ENCODE measurements around the gene PXMP2.
"Not testable (repeated sequence)": the region's sequence is repeated elsewhere in the genome, so short reads cannot be mapped to it uniquely, and the experiment has no call there.

Gene PXMP2

DNA sequence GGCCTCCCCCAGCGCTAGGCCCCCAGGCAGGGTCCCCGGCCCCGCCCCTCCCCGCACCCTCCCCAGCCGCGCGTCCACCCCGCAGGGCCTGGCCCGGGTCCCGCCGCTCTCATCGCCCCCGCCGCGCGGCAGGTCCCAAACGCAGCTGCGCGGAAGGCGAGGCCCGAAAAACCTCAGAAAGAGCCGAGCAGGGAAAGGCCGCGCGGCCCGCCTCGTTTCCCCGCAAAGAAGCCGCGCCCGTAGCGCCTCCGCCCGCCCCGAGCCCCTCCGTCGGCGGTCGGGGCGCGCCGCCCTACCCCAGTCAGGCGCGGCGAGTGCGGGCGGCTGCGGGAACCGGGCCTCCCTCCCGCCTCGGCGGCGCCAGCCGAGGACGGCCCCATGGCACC, 569 bp upstream of the PXMP2 start:
- H3F3A ChIP-seq (ENCODE audit: insufficient read depth, low read length) = peaks cover 4% of the 10 kb centered on the region; the same call in 1 of the 2 replicates
- H3K4me1 ChIP-seq (ENCODE audit: insufficient read depth, low read length, severe bottlenecking) = peaks cover 22% of the 10 kb centered on the region
- H2AFZ ChIP-seq (ENCODE audit: low read length) = no peak overlapping the region
- TF ChIP-seq, protein P1, sequence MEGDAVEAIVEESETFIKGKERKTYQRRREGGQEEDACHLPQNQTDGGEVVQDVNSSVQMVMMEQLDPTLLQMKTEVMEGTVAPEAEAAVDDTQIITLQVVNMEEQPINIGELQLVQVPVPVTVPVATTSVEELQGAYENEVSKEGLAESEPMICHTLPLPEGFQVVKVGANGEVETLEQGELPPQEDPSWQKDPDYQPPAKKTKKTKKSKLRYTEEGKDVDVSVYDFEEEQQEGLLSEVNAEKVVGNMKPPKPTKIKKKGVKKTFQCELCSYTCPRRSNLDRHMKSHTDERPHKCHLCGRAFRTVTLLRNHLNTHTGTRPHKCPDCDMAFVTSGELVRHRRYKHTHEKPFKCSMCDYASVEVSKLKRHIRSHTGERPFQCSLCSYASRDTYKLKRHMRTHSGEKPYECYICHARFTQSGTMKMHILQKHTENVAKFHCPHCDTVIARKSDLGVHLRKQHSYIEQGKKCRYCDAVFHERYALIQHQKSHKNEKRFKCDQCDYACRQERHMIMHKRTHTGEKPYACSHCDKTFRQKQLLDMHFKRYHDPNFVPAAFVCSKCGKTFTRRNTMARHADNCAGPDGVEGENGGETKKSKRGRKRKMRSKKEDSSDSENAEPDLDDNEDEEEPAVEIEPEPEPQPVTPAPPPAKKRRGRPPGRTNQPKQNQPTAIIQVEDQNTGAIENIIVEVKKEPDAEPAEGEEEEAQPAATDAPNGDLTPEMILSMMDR (IDR thresholded peaks at IDR 0.05; ENCODE audit: low read length) = no peak
- no peak for TF ChIP-seq EZH2 (IDR thresholded peaks at IDR 0.05; ENCODE audit: borderline replicate concordance, low read length)
- no peaks in the 10 kb centered on the region for H4K20me1 ChIP-seq (ENCODE audit: insufficient read depth, low read length)
- H3K4me3 ChIP-seq (ENCODE audit: low read depth, low read length, poor library complexity, severe bottlenecking) = peak overlapping the region; percentile 97
- H3K27ac ChIP-seq (ENCODE audit: low read depth, low read length, poor library complexity, severe bottlenecking) = peak overlapping the region; percentile 18
- peaks cover 35% of the 10 kb centered on the region for H3K79me2 ChIP-seq (ENCODE audit: insufficient read depth, low read length)
- no peaks in the 10 kb centered on the region for H3K9me2 ChIP-seq (ENCODE audit: low read depth, low read length)
- peak overlapping the region; percentile 56 for H3K4me2 ChIP-seq (ENCODE audit: low read length)
- peak overlapping the region; percentile 97 for H3K9ac ChIP-seq (ENCODE audit: low read length)
- H3K36me3 ChIP-seq (ENCODE audit: insufficient read depth, low read length) = peaks cover 41% of the 10 kb centered on the region
- H3K9me3 ChIP-seq (ENCODE audit: low read length) = no peaks in the 10 kb centered on the region
- H3K27me3 ChIP-seq (ENCODE audit: insufficient read depth, low read length) = no peaks in the 10 kb centered on the region

DNA sequence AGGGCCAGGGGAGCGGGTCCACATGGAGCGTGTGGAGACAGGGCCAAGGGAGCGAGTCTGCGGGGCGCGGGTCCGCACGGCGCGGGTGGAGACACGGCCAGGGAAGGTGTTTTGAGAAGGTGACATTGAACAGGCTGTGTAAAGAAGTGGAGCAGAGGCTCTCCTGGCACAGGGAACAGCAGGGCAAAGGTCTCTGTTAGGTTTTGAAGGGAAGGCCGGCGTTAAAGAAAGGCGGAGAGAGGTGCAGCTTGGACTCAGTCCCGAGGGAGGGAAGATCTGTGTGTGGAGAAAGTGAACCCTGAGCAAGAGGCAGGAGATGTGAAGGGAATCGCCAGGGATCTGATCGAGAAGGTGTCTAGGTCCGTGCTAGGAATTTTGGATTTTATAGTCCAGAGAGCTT, 1.8 kb downstream of the PXMP2 start:
- Histone ChIP-seq H3K36me3 (ENCODE audit: insufficient read depth, low read length) (peaks cover 32% of the 10 kb centered on the region), H3K9ac (ENCODE audit: low read length) (no peak overlapping the region; the same call in 1 of the 2 replicates), H3F3A (ENCODE audit: insufficient read depth, low read length) (peaks cover 4% of the 10 kb centered on the region; the same call in 1 of the 2 replicates), H3K9me2 (ENCODE audit: low read depth, low read length) (no peaks in the 10 kb centered on the region), H2AFZ (ENCODE audit: low read length) (no peak overlapping the region), H3K4me1 (ENCODE audit: insufficient read depth, low read length, severe bottlenecking) (peaks cover 22% of the 10 kb centered on the region), H3K79me2 (ENCODE audit: insufficient read depth, low read length) (peaks cover 17% of the 10 kb centered on the region), H3K27ac (ENCODE audit: low read depth, low read length, poor library complexity, severe bottlenecking) (no peak overlapping the region), H4K20me1 (ENCODE audit: insufficient read depth, low read length) (no peaks in the 10 kb centered on the region), H3K9me3 (ENCODE audit: low read length) (no peaks in the 10 kb centered on the region), H3K4me2 (ENCODE audit: low read length) (peak overlapping the region; percentile 51), H3K4me3 (ENCODE audit: low read depth, low read length, poor library complexity, severe bottlenecking) (peak overlapping the region; percentile 46), H3K27me3 (ENCODE audit: insufficient read depth, low read length) (no peaks in the 10 kb centered on the region)
- TF ChIP-seq, protein P1 (IDR thresholded peaks at IDR 0.05; ENCODE audit: low read length) = no peak
- no peak for TF ChIP-seq EZH2 (IDR thresholded peaks at IDR 0.05; ENCODE audit: borderline replicate concordance, low read length)

DNA sequence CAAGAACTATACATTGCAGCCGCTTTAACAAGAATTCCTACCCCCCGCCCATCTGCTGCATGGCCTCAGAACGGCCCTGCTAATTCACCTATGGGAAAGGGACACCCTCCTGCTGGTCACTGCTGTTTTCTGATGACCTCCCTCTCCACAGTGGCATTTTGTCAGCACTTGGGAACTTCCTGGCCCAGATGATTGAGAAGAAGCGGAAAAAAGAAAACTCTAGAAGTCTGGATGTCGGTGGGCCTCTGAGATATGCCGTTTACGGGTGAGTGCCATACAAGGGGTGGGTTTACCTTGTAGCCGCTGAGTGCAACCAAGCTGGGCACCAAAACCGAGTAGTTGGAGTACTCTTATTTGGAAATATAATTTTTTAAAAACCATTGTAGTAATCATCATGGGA, 2.7 kb downstream of the PXMP2 start:
- peaks cover 4% of the 10 kb centered on the region; the same call in 1 of the 2 replicates for H3F3A ChIP-seq (ENCODE audit: insufficient read depth, low read length)
- H3K9ac ChIP-seq (ENCODE audit: low read length) = no peak overlapping the region
- H3K4me3 ChIP-seq (ENCODE audit: low read depth, low read length, poor library complexity, severe bottlenecking) = no peak overlapping the region
- H2AFZ ChIP-seq (ENCODE audit: low read length) = no peak overlapping the region
- H4K20me1 ChIP-seq (ENCODE audit: insufficient read depth, low read length) = no peaks in the 10 kb centered on the region
- peaks cover 32% of the 10 kb centered on the region for H3K36me3 ChIP-seq (ENCODE audit: insufficient read depth, low read length)
- H3K9me2 ChIP-seq (ENCODE audit: low read depth, low read length) = no peaks in the 10 kb centered on the region
- no peaks in the 10 kb centered on the region for H3K27me3 ChIP-seq (ENCODE audit: insufficient read depth, low read length)
- TF ChIP-seq EZH2 (IDR thresholded peaks at IDR 0.05; ENCODE audit: borderline replicate concordance, low read length) = no peak
- TF ChIP-seq, protein P1 (IDR thresholded peaks at IDR 0.05; ENCODE audit: low read length) = no peak
- peaks cover 15% of the 10 kb centered on the region for H3K79me2 ChIP-seq (ENCODE audit: insufficient read depth, low read length)
- H3K27ac ChIP-seq (ENCODE audit: low read depth, low read length, poor library complexity, severe bottlenecking) = no peak overlapping the region
- peaks cover 20% of the 10 kb centered on the region for H3K4me1 ChIP-seq (ENCODE audit: insufficient read depth, low read length, severe bottlenecking)
- no peaks in the 10 kb centered on the region for H3K9me3 ChIP-seq (ENCODE audit: low read length)
- no peak overlapping the region for H3K4me2 ChIP-seq (ENCODE audit: low read length)

DNA sequence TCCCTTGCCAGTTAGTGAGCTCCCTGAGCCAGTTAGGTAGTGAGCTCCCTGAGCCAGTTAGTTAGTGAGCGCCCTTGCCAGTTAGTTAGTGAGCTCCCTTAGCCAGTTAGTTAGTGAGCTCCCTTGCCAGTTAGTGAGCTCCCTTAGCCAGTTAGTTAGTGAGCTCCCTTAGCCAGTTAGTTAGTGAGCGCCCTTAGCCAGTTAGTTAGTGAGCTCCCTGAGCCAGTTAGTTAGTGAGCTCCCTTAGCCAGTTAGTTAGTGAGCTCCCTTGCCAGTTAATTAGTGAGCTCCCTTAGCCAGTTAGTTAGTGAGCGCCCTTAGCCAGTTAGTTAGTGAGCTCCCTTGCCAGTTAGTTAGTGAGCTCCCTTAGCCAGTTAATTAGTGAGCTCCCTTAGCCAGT, 4.6 kb downstream of the PXMP2 start:
- not testable (repeated sequence) for H3K9me2 ChIP-seq (ENCODE audit: low read depth, low read length); H3K4me1 ChIP-seq (ENCODE audit: insufficient read depth, low read length, severe bottlenecking); H2AFZ ChIP-seq (ENCODE audit: low read length); H3K4me3 ChIP-seq (ENCODE audit: low read depth, low read length, poor library complexity, severe bottlenecking); H3K27me3 ChIP-seq (ENCODE audit: insufficient read depth, low read length); H3K27ac ChIP-seq (ENCODE audit: low read depth, low read length, poor library complexity, severe bottlenecking); H3F3A ChIP-seq (ENCODE audit: insufficient read depth, low read length); H4K20me1 ChIP-seq (ENCODE audit: insufficient read depth, low read length); H3K79me2 ChIP-seq (ENCODE audit: insufficient read depth, low read length); H3K9ac ChIP-seq (ENCODE audit: low read length); H3K9me3 ChIP-seq (ENCODE audit: low read length); H3K4me2 ChIP-seq (ENCODE audit: low read length)
- H3K36me3 ChIP-seq (ENCODE audit: insufficient read depth, low read length) = peaks cover 45% of the 10 kb centered on the region

DNA sequence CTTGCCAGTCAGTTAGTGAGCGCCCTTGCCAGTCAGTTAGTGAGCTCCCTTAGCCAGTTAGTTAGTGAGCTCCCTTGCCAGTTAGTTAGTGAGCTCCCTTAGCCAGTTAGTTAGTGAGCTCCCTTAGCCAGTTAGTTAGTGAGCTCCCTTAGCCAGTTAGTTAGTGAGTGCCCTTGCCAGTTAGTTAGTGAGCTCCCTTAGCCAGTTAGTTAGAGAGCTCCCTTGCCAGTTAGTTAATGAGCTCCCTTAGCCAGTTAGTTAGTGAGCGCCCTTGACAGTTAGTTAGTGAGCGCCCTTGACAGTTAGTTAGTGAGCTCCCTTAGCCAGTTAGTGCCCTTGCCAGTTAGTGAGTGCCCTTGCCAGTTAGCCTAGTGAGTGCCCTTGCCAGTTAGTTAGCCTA, 7.5 kb downstream of the PXMP2 start:
- not testable (repeated sequence) for H3K9me3 ChIP-seq (ENCODE audit: low read length); H2AFZ ChIP-seq (ENCODE audit: low read length); H3F3A ChIP-seq (ENCODE audit: insufficient read depth, low read length); H3K9ac ChIP-seq (ENCODE audit: low read length); H4K20me1 ChIP-seq (ENCODE audit: insufficient read depth, low read length); H3K4me3 ChIP-seq (ENCODE audit: low read depth, low read length, poor library complexity, severe bottlenecking); H3K4me1 ChIP-seq (ENCODE audit: insufficient read depth, low read length, severe bottlenecking); H3K4me2 ChIP-seq (ENCODE audit: low read length); H3K27me3 ChIP-seq (ENCODE audit: insufficient read depth, low read length); H3K9me2 ChIP-seq (ENCODE audit: low read depth, low read length); H3K27ac ChIP-seq (ENCODE audit: low read depth, low read length, poor library complexity, severe bottlenecking); H3K79me2 ChIP-seq (ENCODE audit: insufficient read depth, low read length)
- H3K36me3 ChIP-seq (ENCODE audit: insufficient read depth, low read length) = peaks cover 66% of the 10 kb centered on the region
